H1 (cell line): ENCODE measurements around the gene CDC42EP4. TPM values are rescaled to one million over a fixed set of nuclear protein-coding genes. Genes with fewer than 3 reads are reported as not detected.

Experiments
- CTCF ChIA-PET: fragments of 300-600 bp; sonication (Branson Sonifier 250); formaldehyde crosslinking; loops from one replicate; lab custom pipeline; 2021; ENCODE audit not compliant: partially characterized antibody; lab: Charles Lee
- POLR2A ChIA-PET: fragments of 300-600 bp; sonication (Branson Sonifier 250); formaldehyde crosslinking; loops from one replicate; lab custom pipeline; 2021; ENCODE audit warnings: inconsistent platforms; ENCODE audit not compliant: partially characterized antibody; lab: Charles Lee
- DNase-seq, 2 experiments: peaks; one replicate each; pipeline versions ENCODE4 v3.0.0 to v3.0.0-alpha.2; 2010 to 2022; ENCODE audit warnings: low spot score in 2 of 2, low read depth in 1 of 2, mixed read lengths in 1 of 2
- FAIRE-seq: peaks from 2 replicates; lab custom pipeline; 2011; peaks lifted over from hg19 to GRCh38; lab: Jason Lieb, UNC
- H2AFZ ChIP-seq: 2 replicates; pipeline ENCODE4 v1.8.1; 2012; ENCODE audit warnings: low read length, inconsistent platforms
- H2AK5ac ChIP-seq: 2 replicates; pipeline ENCODE4 v1.6.1; 2013; ENCODE audit warnings: low read depth, low read length
- H2BK120ac ChIP-seq: replicated peaks from 2 replicates; pipeline ENCODE3; 2013; ENCODE audit warnings: low read depth, low read length, inconsistent platforms
- H2BK12ac ChIP-seq: 2 replicates; pipeline ENCODE4 v1.6.1; 2013; ENCODE audit warnings: low read depth, low read length
- H2BK15ac ChIP-seq: 2 replicates; pipeline ENCODE4 v1.6.1; 2013; ENCODE audit warnings: low read length
- H2BK20ac ChIP-seq: 2 replicates; pipeline ENCODE4 v1.6.1; 2013; ENCODE audit warnings: low read length
- H2BK5ac ChIP-seq: 2 replicates; pipeline ENCODE4 v1.6.1; 2013; ENCODE audit warnings: low read depth, low read length
- H3K14ac ChIP-seq: 2 replicates; pipeline ENCODE4 v1.6.1; 2013; ENCODE audit warnings: inconsistent platforms; ENCODE audit not compliant: insufficient read length
- H3K18ac ChIP-seq: 2 replicates; pipeline ENCODE4 v1.6.1; 2013; ENCODE audit warnings: low read length; ENCODE audit errors: extremely low read depth
- H3K23ac ChIP-seq: 2 replicates; pipeline ENCODE4 v1.6.1; 2013; ENCODE audit warnings: inconsistent platforms; ENCODE audit not compliant: insufficient read length
- H3K23me2 ChIP-seq: 2 replicates; pipeline ENCODE4 v1.6.1; 2013; ENCODE audit warnings: low read depth, low read length
- H3K27ac ChIP-seq: 2 replicates; pipeline ENCODE4 v1.6.1; 2011; ENCODE audit warnings: low read depth, low read length, inconsistent platforms
- H3K27me3 ChIP-seq, 4 experiments: replicated peaks in 1 of 4; 1 replicate in 1 of 4; 2 replicates in 3 of 4; pipeline versions ENCODE4 v1.6.1 to v1.8.1; 2011 to 2013; ENCODE audit warnings: low read length in 3 of 4, mild to moderate bottlenecking in 3 of 4, inconsistent platforms in 2 of 4, mixed read lengths in 2 of 4, moderate library complexity in 1 of 4; ENCODE audit not compliant: control insufficient read depth in 3 of 4, insufficient read depth in 3 of 4; ENCODE audit errors: extremely low read depth in 1 of 4
- H3K36me3 ChIP-seq, 4 experiments: 2 replicates each; pipeline versions ENCODE4 v1.6.1 to v1.8.1; 2011 to 2013; ENCODE audit warnings: mild to moderate bottlenecking in 4 of 4, low read length in 3 of 4, moderate library complexity in 2 of 4, control low read depth in 1 of 4, inconsistent platforms in 1 of 4; ENCODE audit not compliant: insufficient read depth in 4 of 4, control insufficient read depth in 2 of 4
- H3K4ac ChIP-seq: replicated peaks from 2 replicates; pipeline ENCODE3; 2013; ENCODE audit warnings: low read length, low read depth, mixed read lengths, inconsistent platforms; ENCODE audit not compliant: insufficient read length
- H3K4me1 ChIP-seq, 4 experiments: replicated peaks in 1 of 4; 1 replicate in 1 of 4; 2 replicates in 3 of 4; pipeline versions ENCODE4 v1.6.1 to v1.8.1; 2011 to 2013; ENCODE audit warnings: low read length in 3 of 4, inconsistent platforms in 2 of 4, mixed read lengths in 1 of 4; ENCODE audit not compliant: insufficient read depth in 4 of 4, control insufficient read depth in 3 of 4
- H3K4me2 ChIP-seq, 2 experiments: 2 replicates each; pipeline versions ENCODE4 v1.6.1 to v1.8.1; 2011 to 2013; ENCODE audit warnings: low read depth in 2 of 2, low read length in 2 of 2, control low read depth in 1 of 2, inconsistent platforms in 1 of 2, mild to moderate bottlenecking in 1 of 2; ENCODE audit not compliant: insufficient read depth in 1 of 2
- H3K4me3 ChIP-seq, 4 experiments: fragments of 200-600, 300-600 bp in 1 of 4; sonication (generic), shearing (Covaris generic), sonication (Bioruptor Twin) in 1 of 4; 2 replicates each; pipeline versions ENCODE4 v1.5.1 to v1.8.1; 2011 to 2016; ENCODE audit warnings: low read length in 4 of 4, low read depth in 3 of 4, control low read depth in 2 of 4, inconsistent platforms in 2 of 4, mild to moderate bottlenecking in 2 of 4, mixed read lengths in 1 of 4, moderate library complexity in 1 of 4; ENCODE audit not compliant: insufficient read depth in 2 of 4; ENCODE audit errors: extremely low read depth in 1 of 4
- H3K56ac ChIP-seq: replicated peaks from 2 replicates; pipeline ENCODE3; 2013; ENCODE audit warnings: low read depth, mild to moderate bottlenecking, mixed read lengths, low read length, inconsistent platforms; ENCODE audit not compliant: insufficient read length
- H3K79me1 ChIP-seq: 2 replicates; pipeline ENCODE4 v1.6.1; 2013; ENCODE audit warnings: low read depth, low read length, control low read depth
- H3K79me2 ChIP-seq, 2 experiments: 2 replicates each; pipeline versions ENCODE4 v1.6.1 to v1.8.1; 2012 to 2013; ENCODE audit warnings: low read length in 2 of 2, mild to moderate bottlenecking in 2 of 2, inconsistent platforms in 1 of 2; ENCODE audit not compliant: insufficient read depth in 2 of 2, control insufficient read depth in 1 of 2
- H3K9ac ChIP-seq, 4 experiments: replicated peaks in 1 of 4; 1 replicate in 1 of 4; 2 replicates in 3 of 4; pipeline versions ENCODE4 v1.6.1 to v1.8.1; 2011 to 2013; ENCODE audit warnings: low read depth in 3 of 4, low read length in 3 of 4, control low read depth in 2 of 4, mild to moderate bottlenecking in 2 of 4, moderate library complexity in 2 of 4, inconsistent platforms in 1 of 4; ENCODE audit errors: extremely low read depth in 1 of 4
- H3K9me3 ChIP-seq, 2 experiments: 2 replicates each; pipeline versions ENCODE4 v1.6.1 to v1.8.1; 2012 to 2013; ENCODE audit warnings: mild to moderate bottlenecking in 2 of 2, moderate library complexity in 2 of 2, control low read depth in 1 of 2, inconsistent platforms in 1 of 2, low read depth in 1 of 2, low read length in 1 of 2, mixed read lengths in 1 of 2; ENCODE audit not compliant: insufficient read depth in 2 of 2
- H4K20me1 ChIP-seq, 2 experiments: replicated peaks in 1 of 2; 2 replicates each; pipeline versions ENCODE3 to v1.8.1; 2011 to 2013; ENCODE audit warnings: inconsistent platforms in 2 of 2, low read length in 2 of 2, mild to moderate bottlenecking in 1 of 2; ENCODE audit not compliant: insufficient read depth in 2 of 2, control insufficient read depth in 1 of 2
- H4K5ac ChIP-seq: 2 replicates; pipeline ENCODE4 v1.6.1; 2013; ENCODE audit warnings: low read length, low read depth, mixed read lengths, inconsistent platforms; ENCODE audit not compliant: insufficient read length
- H4K8ac ChIP-seq: 2 replicates; pipeline ENCODE4 v1.8.0; 2013; ENCODE audit warnings: mild to moderate bottlenecking, moderate library complexity, low read length, inconsistent platforms; ENCODE audit not compliant: insufficient read depth; ENCODE audit errors: extremely low read depth
- H4K91ac ChIP-seq: replicated peaks from 2 replicates; pipeline ENCODE3; 2013; ENCODE audit warnings: low read length, mixed read lengths, inconsistent platforms; ENCODE audit not compliant: insufficient read length
- CTCF ChIP-seq, 3 experiments: IDR thresholded peaks; 1 replicate in 2 of 3; 2 replicates in 1 of 3; pipeline versions ENCODE4 v1.5.1 to v1.6.1; 2011; ENCODE audit warnings: low read length in 3 of 3, mild to moderate bottlenecking in 3 of 3, inconsistent platforms in 2 of 3, low read depth in 1 of 3, moderate library complexity in 1 of 3; ENCODE audit not compliant: insufficient read depth in 1 of 3; ENCODE audit errors: control extremely low read depth in 1 of 3
- GABPA ChIP-seq: IDR thresholded peaks from 2 replicates; pipeline ENCODE4 v1.6.1; 2011; ENCODE audit warnings: mild to moderate bottlenecking, low read length, moderate library complexity, borderline replicate concordance; ENCODE audit not compliant: insufficient read depth
- HDAC6 ChIP-seq: IDR thresholded peaks from one replicate; pipeline ENCODE4 v1.7.1; 2012; ENCODE audit warnings: low read depth, mild to moderate bottlenecking, inconsistent platforms, low read length, moderate library complexity
- JUN ChIP-seq: IDR thresholded peaks from 2 replicates; pipeline ENCODE4 v1.6.1; 2011; ENCODE audit warnings: low read depth, mild to moderate bottlenecking, improper control_type of control experiment, low read length
- JUND ChIP-seq: IDR thresholded peaks from 2 replicates; pipeline ENCODE4 v1.6.1; 2011; ENCODE audit warnings: mild to moderate bottlenecking, improper control_type of control experiment, low read length
- KDM1A ChIP-seq: fragments of 200-600, 300-600 bp; sonication (generic); IDR thresholded peaks from 2 replicates; pipeline ENCODE4 v1.7.1; 2016; ENCODE audit warnings: mild to moderate bottlenecking, low read length, borderline replicate concordance
- MAFK ChIP-seq: IDR thresholded peaks from 2 replicates; pipeline ENCODE4 v1.6.1; 2012; ENCODE audit warnings: low read depth, mild to moderate bottlenecking, improper control_type of control experiment, low read length
- TAF1 ChIP-seq: IDR thresholded peaks from 2 replicates; pipeline ENCODE4 v1.6.1; 2011; ENCODE audit warnings: mild to moderate bottlenecking, low read depth, low read length
- YY1 ChIP-seq: IDR thresholded peaks from 2 replicates; pipeline ENCODE4 v1.6.1; 2011; ENCODE audit warnings: low read depth, mild to moderate bottlenecking, low read length
- WGBS, 2 experiments: shearing (Covaris generic) in 1 of 2; methylation state at CpG; one replicate each; pipeline versions ENCODE4 v1.1.6 to v1.1.7; 2013 to 2015; ENCODE audit warnings: low lambda C conversion rate in 2 of 2, mixed read lengths in 2 of 2, inconsistent platforms in 1 of 2, low coverage in 1 of 2, missing lambda C conversion rate in 1 of 2; ENCODE audit not compliant: insufficient replicate concordance in 2 of 2, insufficient coverage in 1 of 2, insufficient read length in 1 of 2; ENCODE audit errors: extremely low coverage in 1 of 2, missing lambda C conversion rate in 1 of 2; 5-methylcytosine and 5-hydroxymethylcytosine counted together
- polyA plus RNA-seq, 7 experiments: library from polyadenylated mRNA; depleted of rRNA in 3 of 7; stranded (reverse) in 5 of 7; unstranded in 2 of 7; fragments of >200 nt in 5 of 7; fragments of 200-250 nt in 2 of 7; gene quantifications; 1 replicate in 5 of 7; 2 replicates in 1 of 7; 4 replicates in 1 of 7; pipeline versions ENCODE4 v1.2.1 to v1.2.3, GENCODE V29; 2011 to 2013; ENCODE audit warnings: missing spikeins in 2 of 7, mixed read lengths in 2 of 7
- total RNA-seq: library from RNA; stranded (reverse); fragmentation: NEBNext Ultra II Directional; extraction: Animal tissue kit (Norgen Biotek cat#: 25700); gene quantifications from 2 replicates; pipeline ENCODE4 v1.2.1, GENCODE V29; 2021

Gene CDC42EP4
- total and polyA plus RNA-seq, 2 of the 8 experiments (the other 6 are each of a cell fraction or from before 2014, with no cell fraction given), result 8.8 to 12.6 TPM

- H3K14ac ChIP-seq, result no peak overlapping the region
- H4K8ac ChIP-seq, result no peak overlapping the region
- no peaks in the 10 kb centered on the region for H3K9me3 ChIP-seq
- no peak overlapping the region for H3K27ac ChIP-seq
- H3K4ac ChIP-seq, result peak overlapping the region; percentile 87
- H4K20me1 ChIP-seq, result no peaks in the 10 kb centered on the region
- H3K27me3 ChIP-seq, result no peaks in the 10 kb centered on the region
- H2BK15ac ChIP-seq, result peak overlapping the region; percentile 95; the same call in 1 of the 2 replicates
- H2BK20ac ChIP-seq, result peak overlapping the region; percentile 90
- POLR2A ChIA-PET, result interaction anchor here (0.7 to 4.5 kb wide), 10 partner anchors 11 to 115 kb away, joined by 3 to 49 read pairs (median 4); partner anchors contain the start of gene CDC42EP4
- peak overlapping the region; percentile 94; the same call in 1 of the 2 replicates for H2BK5ac ChIP-seq
- peak overlapping the region; percentile 96 for H3K18ac ChIP-seq
- no peaks in the 10 kb centered on the region for H3K79me1 ChIP-seq
- H2AK5ac ChIP-seq, result no peak overlapping the region
- CTCF ChIA-PET, result interaction anchor here (0.5 to 5.4 kb wide), 14 partner anchors 10 to 705 kb away, joined by 3 to 53 read pairs (median 4); partner anchors contain the start of gene CDC42EP4
- H3K9ac ChIP-seq, result peak overlapping the region in 1 of 4 experiments; percentile 25; a peak in 1 of 7 replicates
- H3K23ac ChIP-seq, result no peak overlapping the region
- peak overlapping the region in 2 of 4 experiments; percentile 2 to 5; a peak in 1 of 8 replicates for H3K4me3 ChIP-seq
- no peak overlapping the region for H3K56ac ChIP-seq
- peak overlapping the region; percentile 86 for H2BK120ac ChIP-seq
- no peak overlapping the region for H2AFZ ChIP-seq
- peaks cover 10 to 33% (median 27%) of the 10 kb centered on the region in 4 experiments for H3K4me1 ChIP-seq
- no peaks in the 10 kb centered on the region; the same call in 1 of the 2 replicates for H3K23me2 ChIP-seq
- 0 out of 2 replicates have a peak overlapping the region, but pooled peaks have one; percentile 12 for H2BK12ac ChIP-seq
- H3K4me2 ChIP-seq, result peak overlapping the region; percentile 50 to 53
- peak overlapping the region; percentile 19 for H4K5ac ChIP-seq
- no peaks in the 10 kb centered on the region for H3K79me2 ChIP-seq
- DNase-seq (peak in 1 of 2 experiments; percentile 49), FAIRE-seq (no peak)
- peak overlapping the region; percentile 75 for H4K91ac ChIP-seq
- WGBS, 2 experiments, result 52% methylated on average over 15 of the region's 15 CpGs; no CpG with 5 or more reads in 1 of the 2 experiments
- no peaks in the 10 kb centered on the region; a peak in 1 of 8 replicates for H3K36me3 ChIP-seq
- TF ChIP-seq CTCF (IDR thresholded peaks at IDR 0.05; ENCODE audit: control extremely low read depth in 1 of 3, insufficient read depth in 1 of 3, low read depth in 1 of 3, low read length in 3 of 3) (no peak), MAFK (no peak), JUN (no peak), TAF1 (no peak), YY1 (no peak), KDM1A (no peak), JUND (no peak), HDAC6 (no peak), GABPA (no peak)
These were observed 29.7 kb upstream of the CDC42EP4 start for GRCh38 chr17:73341350-73342049.
